Left cardiac atrium (tissue), 4 donors: ENCODE results near the gene SHISA2. TPM values are rescaled to one million over a fixed set of nuclear protein-coding genes. Genes with fewer than 3 reads are reported as not detected.
"Not testable (repeated sequence)": the region's sequence is repeated elsewhere in the genome, so short reads cannot be mapped to it uniquely, and the experiment has no call there.

ENCODE experiments used
- ATAC-seq, 2 donors: fragments of 200-7000 bp; cut with Tn5 transposase; one replicate each; pipeline ENCODE4 v1.9.1; 2020; ENCODE audit warnings: mild to moderate bottlenecking in 2 of 2, moderate library complexity in 2 of 2
- DNase-seq: peaks from one replicate; pipeline ENCODE4 v3.0.0-alpha.2; 2020
- intact Hi-C, 2 donors: fragments of 100-400 bp; cut with DNase I; formaldehyde crosslinking; loops; one replicate each; pipeline versions ENCODE4 v1.14.1 to v1.15.1; 2022 to 2023
- long read RNA-seq: library from polyadenylated mRNA; unstranded; transcript quantifications from one replicate; pipeline ENCODE4 v2.0.0, GENCODE V29; 2021
- total RNA-seq, 2 donors: library from RNA; stranded (reverse); fragmentation: NEBNext Ultra II Directional; extraction: Animal tissue kit (Norgen Biotek cat#: 25700); gene quantifications; one replicate each; pipeline ENCODE4 v1.2.1, GENCODE V29; 2021
- donor health status: DM: no; HTN: yes; CAD: no.
- donor health status: DM: no; HTN: yes; CAD: no; lungs with severe emphysema.
- donor health status: DM: yes; HTN: yes; CAD: no.
- donor health status: Dilated cardiomyopathy.

SHISA2 gene
- total RNA-seq, result under 1 TPM; 0.15 to 0.65 TPM
- long read RNA-seq, result 0 reads

DNA sequence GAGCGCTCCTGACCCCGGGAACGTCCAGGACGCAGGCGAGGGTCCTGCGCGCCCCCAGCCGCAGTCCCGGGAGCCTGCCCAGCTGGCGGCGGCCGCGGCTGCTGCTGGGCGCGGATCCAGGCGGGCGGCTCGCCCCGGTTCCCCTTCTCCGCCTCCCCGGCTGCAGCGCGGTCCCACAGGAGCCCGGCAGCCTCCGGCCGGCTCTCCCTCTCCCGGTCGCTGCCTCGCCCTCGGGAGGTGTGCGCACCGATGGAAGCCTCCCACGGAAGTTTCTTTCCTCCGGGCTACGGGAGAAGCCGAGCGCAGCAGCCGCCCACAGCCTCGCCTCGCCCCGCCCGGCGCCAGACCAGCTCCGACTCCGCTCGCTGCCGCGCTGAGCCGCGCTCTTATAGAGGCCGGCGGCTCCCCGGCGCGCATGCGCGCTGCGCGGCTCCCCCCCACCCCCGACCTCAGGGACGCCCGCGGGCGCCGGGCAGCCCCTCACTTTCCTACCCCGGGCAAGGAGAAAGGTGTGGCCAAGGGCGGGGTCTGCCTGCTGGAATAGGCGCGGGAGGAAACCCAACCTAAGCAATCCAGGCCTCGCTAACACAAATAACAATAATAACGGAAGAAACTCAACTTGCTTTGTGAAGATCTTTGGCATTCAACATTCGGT lies at the start of gene SHISA2:
TSS of gene SHISA2 (minus strand) at position 360 of the 655 bp plus-strand sequence. CDS start 1,041 bp downstream, outside the sequence.
- DNase-seq, result peak; percentile 62
- ATAC-seq, result peak; percentile 90 to 93
- intact Hi-C loops, result no loop called here

GRCh38 chr13:26095846-26096610 lies 44.2 kb upstream of the SHISA2 start:
- no peak for DNase-seq
- intact Hi-C loops, result no loop called here
- no peak for ATAC-seq

DNA sequence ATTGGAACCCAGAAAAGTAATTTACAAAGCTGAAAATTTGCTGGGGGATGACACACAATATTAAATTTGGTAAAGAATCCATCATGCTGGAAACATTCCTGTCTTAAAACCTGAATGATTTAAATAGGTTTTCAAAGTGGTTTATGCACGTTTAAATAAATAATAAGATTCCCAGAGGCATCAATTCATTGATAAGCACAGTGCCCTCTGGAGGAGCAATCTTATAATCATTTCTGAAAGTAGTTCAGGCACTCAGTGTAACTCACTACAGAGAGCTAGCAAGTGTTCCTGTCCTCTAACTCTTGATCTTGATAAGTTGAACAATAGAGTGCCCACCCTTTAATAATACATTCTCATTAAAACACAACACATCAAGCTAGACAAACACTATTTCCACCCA lies 43.5 kb upstream of the SHISA2 start:
- no peak for ATAC-seq
- intact Hi-C loops, result no loop called here
- no peak for DNase-seq

GRCh38 chr13:26076821-26077220 lies 25.0 kb upstream of the SHISA2 start:
- intact Hi-C loops, ATAC-seq, DNase-seq: not testable (repeated sequence)

DNA sequence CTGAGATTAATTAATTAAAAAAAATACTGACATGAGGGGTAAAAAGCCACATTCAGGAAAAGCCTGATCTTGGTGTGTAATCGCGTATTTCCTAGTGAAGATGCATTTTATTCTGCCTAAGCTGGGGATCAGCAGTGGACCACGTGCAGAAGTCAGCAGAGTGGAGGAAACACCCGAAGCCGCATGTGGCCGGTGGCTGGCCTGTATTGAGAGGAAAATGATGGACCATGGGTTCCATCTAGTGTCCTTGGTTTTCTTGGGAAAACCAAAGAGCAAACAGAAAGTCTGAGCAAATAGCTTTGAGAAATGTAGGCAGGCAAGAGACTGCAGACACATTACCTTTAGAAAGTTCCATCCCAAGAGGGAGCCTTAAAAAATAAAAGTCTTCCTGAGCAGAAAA lies 23.7 kb upstream of the SHISA2 start:
- DNase-seq, result no peak

GRCh38 chr13:26074706-26075105 lies 22.9 kb upstream of the SHISA2 start:
- ATAC-seq (peak in 1 of 2 donors; percentile 58), DNase-seq (no peak)
- intact Hi-C loops, result no loop called here

More for the DNA sequence above, 23.7 kb upstream of the SHISA2 start:
- peak in 1 of 2 donors; percentile 15 for ATAC-seq
- intact Hi-C loops, result no loop called here

DNA sequence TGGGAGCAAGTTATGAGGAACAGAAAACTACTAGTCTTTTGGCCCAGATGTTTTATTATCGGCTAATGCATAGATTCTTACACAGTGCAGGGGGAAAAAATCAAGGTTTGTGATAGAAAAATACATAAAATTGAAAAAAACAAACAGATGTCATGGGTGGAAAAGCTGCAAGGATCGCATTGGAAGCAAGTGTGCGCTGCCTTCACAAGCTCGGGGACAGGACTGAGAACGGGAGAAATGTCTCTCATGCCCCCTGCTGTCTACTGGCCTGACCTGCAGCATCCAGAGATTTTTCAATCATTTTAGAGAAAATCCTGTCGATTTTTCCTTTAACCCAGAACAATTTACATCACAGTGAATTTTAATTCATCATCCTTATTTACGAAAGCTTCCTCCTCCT lies 20.5 kb upstream of the SHISA2 start:
- ATAC-seq, result peak; percentile 61 to 69
- intact Hi-C loops, DNase-seq: not testable (repeated sequence)

DNA sequence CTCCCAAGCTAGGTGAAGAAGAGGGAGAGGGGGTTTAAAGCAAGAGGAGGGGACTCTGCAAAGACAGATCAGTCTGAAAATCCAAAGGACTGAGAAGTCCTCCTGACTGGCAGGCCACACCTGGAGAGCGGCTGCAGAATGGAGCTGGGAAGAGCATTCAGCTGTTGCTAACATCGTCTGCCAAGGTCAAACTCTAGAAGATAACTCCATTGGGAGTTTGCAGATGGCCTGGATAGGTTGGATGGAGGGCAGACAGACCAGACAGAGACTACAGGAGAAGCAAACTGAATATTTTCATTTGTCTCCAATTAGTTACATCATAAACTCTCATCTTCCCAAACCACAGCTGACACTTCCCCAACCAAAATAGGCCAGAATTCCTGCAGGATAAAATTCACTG lies 19.9 kb upstream of the SHISA2 start:
- intact Hi-C loops, result no loop called here
- DNase-seq (no peak), ATAC-seq (no peak)

DNA sequence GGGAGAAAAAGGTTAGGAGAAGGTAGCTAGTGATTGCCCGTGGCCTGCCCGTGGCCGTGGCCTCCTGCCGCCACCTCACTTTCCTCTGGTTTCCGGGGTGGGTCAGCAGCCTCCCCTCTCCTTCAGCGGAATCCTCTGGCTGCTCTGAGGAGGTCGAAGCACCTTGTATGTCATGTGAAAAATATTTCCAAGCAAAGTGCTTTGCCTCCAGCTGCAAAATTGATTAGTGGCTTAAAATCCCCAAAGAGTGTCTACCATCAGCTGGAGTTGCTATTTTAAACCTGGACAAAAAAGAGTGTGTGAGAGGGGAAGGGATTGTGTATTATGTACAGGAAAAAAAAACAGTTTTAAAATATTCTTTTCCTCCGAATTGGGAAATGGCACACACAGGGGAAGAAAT lies 17.8 kb upstream of the SHISA2 start:
- ATAC-seq, DNase-seq, intact Hi-C loops: not testable (repeated sequence)

DNA sequence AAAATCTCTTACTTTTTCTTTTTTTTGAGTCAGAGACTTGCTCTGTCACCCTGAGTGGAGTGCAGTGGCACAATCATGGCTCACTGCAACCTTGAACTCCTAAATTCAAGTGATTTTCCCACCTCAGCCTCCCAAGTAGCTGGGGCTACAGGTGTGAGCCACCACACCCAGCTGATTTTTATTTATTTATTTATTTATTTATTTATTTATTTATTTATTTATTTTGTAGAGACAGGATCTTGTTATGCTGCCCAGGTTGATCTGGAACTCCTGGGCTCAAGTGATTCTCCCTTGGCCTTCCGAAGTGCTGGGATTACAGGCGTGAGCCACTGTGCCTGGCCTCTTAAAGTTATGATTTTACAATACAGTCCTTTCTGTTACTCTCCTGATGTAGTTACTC lies 16.6 kb upstream of the SHISA2 start:
- intact Hi-C loops, ATAC-seq, DNase-seq: not testable (repeated sequence)

DNA sequence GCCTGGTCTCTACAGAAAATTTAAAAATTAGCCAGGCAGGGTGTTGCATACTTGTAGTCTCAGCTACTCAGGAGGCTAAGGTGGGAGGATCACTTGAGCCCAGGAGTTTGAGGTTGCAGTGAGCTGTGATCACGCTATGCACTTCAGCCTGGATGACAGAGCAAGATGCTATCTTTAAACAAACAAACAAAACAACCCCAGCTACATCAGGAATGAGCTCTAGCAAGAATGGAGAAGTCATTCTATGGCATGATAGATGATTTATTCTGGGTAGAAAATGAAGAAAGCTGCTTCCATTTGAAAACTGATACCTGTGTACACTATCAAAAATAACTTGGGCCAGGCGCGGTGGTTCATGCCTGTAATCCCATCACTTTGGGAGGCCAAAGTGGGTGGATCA lies 15.8 kb upstream of the SHISA2 start:
- intact Hi-C loops, result no loop called here

GRCh38 chr13:26066492-26066891 lies 14.7 kb upstream of the SHISA2 start:
- ATAC-seq, intact Hi-C loops, DNase-seq: not testable (repeated sequence)

More for the DNA sequence above, 15.8 kb upstream of the SHISA2 start:
- no peak for DNase-seq
- no peak for ATAC-seq

GRCh38 chr13:26062853-26063444 lies 11.1 kb upstream of the SHISA2 start:
- ATAC-seq, result peak; percentile 87
- DNase-seq, result no peak
- intact Hi-C loops, result loop anchor here (2.0 to 5.0 kb wide), 2 partner anchors 486 to 488 kb away; no protein-coding TSS in a partner anchor

DNA sequence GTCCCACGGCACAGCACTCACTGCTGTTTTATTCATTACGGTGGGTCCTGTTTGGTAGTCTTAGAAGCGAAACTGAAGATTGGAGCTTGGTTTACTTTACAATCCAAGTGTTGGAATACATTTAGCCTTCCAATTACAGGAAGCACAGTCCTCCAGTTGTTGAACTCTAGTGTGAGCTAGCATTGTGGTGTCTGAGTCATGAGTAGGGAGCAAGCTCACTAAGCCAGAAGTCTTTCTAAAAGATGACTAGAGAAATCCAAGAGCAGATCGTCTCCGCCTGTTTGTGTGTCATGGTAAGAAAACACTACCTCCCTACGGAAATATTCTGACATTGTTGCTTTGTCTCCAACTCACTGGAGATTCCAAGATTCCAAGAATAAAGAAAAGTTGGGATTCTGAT lies 10.1 kb upstream of the SHISA2 start:
- intact Hi-C loops, result loop anchor here (2.0 to 5.0 kb wide), 2 partner anchors 485 to 487 kb away; no protein-coding TSS in a partner anchor
- peak; percentile 47 to 81 for ATAC-seq
- DNase-seq, result no peak

GRCh38 chr13:26061256-26061655 lies 9.4 kb upstream of the SHISA2 start:
- DNase-seq (no peak), ATAC-seq (no peak)
- intact Hi-C loops, result loop anchor here in 1 of 2 donors (5.0 kb wide), 1 partner anchor 484 kb away; no protein-coding TSS in a partner anchor

- DNase-seq (no peak), ATAC-seq (no peak)
- intact Hi-C loops, result loop anchor here in 1 of 2 donors (5.0 kb wide), 1 partner anchor 483 kb away; no protein-coding TSS in a partner anchor
These were observed 8.5 kb upstream of the SHISA2 start for GRCh38 chr13:26060357-26060756.

DNA sequence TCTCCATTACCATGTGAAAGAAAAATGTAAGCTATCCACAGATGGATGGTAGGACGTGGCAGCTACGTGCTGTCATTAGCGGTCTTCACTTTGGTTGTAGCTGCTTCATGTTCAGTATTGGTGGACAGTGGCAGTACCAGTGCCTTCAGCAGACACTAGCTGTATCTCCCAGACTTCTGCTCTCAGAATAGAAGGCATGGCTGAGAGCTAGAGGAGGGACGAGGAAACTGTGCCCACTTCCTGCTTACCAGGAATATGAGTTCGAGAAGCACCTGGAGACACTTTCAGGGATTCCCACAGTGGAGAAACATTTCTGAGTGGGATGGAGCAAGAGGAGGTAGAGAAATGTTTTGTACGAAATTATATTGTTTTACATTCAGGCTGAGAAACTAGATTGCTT lies 6.9 kb upstream of the SHISA2 start:
- ATAC-seq (no peak), DNase-seq (no peak)
- intact Hi-C loops, result no loop called here

DNA sequence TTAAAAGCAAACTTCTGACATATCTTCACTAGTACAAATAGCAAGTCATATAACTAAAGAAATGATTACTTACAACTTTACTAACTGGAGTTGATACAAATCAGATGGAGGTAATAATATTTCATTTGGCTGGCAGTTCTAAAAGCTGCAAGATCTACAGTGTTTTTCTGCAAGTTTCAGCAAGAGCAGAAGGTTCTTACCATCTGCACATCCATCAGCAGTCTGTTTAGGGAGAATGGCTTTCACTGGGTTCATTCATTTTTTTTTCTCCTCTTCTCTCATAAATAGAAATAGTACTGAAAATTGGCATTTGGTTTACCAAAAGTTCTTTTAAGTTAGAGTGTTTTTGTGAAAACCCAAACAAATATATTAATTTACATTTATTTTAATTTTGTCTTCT lies 3.1 kb upstream of the SHISA2 start:
- no peak for ATAC-seq
- intact Hi-C loops, result no loop called here
- DNase-seq, result no peak

GRCh38 chr13:26053418-26053980 lies 1.7 kb upstream of the SHISA2 start:
- intact Hi-C loops, result no loop called here
- ATAC-seq, result no peak

More at GRCh38 chr13:26053418-26053980, 1.7 kb upstream of the SHISA2 start:
- DNase-seq, result no peak
